NCI-H1417 treated with DMSO at 0.1 percent for 48 hours (cell line): ENCODE measurements around the gene IFNA16.
"Not testable (repeated sequence)": the region's sequence is repeated elsewhere in the genome, so short reads cannot be mapped to it uniquely, and the experiment has no call there.

Experiments used
- DNase-seq: peaks from one replicate; lab custom pipeline; 2025; lab: John Stamatoyannopoulos, UW

IFNA16 gene

GRCh38 chr9:21217211-21217610 is at the start of gene IFNA16:
TSS of gene IFNA16 (minus strand) at chr9:21217311. CDS start at chr9:21217305, 6 bp downstream.
- not testable (repeated sequence) for DNase-seq

- no peak for DNase-seq
These were observed 48.5 kb upstream of the IFNA16 start for GRCh38 chr9:21265421-21266189.

- DNase-seq = no peak
These were observed 38.6 kb upstream of the IFNA16 start for GRCh38 chr9:21255538-21256212.

GRCh38 chr9:21252721-21253547 is 35.8 kb upstream of the IFNA16 start:
- DNase-seq = no peak

GRCh38 chr9:21251638-21252037 is 34.5 kb upstream of the IFNA16 start:
- no peak for DNase-seq

- DNase-seq = no peak
These were observed 34.1 kb upstream of the IFNA16 start for GRCh38 chr9:21251190-21251589.

GRCh38 chr9:21244836-21245235 is 27.7 kb upstream of the IFNA16 start:
- no peak for DNase-seq

GRCh38 chr9:21239911-21240310 is 22.8 kb upstream of the IFNA16 start, which contains the start of gene IFNA14:
TSS of gene IFNA14 (minus strand) at chr9:21240005. CDS start at chr9:21239935, 70 bp downstream.
- no peak for DNase-seq

GRCh38 chr9:21236360-21236714 is 19.2 kb upstream of the IFNA16 start:
- DNase-seq = not testable (repeated sequence)

GRCh38 chr9:21235468-21236359 is 18.6 kb upstream of the IFNA16 start:
- not testable (repeated sequence) for DNase-seq

- DNase-seq = no peak
These were observed 17.1 kb upstream of the IFNA16 start for GRCh38 chr9:21234153-21234687.

- no peak for DNase-seq
These were observed 16.1 kb upstream of the IFNA16 start for GRCh38 chr9:21233258-21233657.

- DNase-seq = no peak
These were observed 11.0 kb upstream of the IFNA16 start, which contains the start of gene IFNA17 for GRCh38 chr9:21228122-21228521. TSS of gene IFNA17 (minus strand) at chr9:21228222. CDS start at chr9:21228173, 49 bp downstream.

- not testable (repeated sequence) for DNase-seq
These were observed 3.4 kb downstream of the IFNA16 start for GRCh38 chr9:21213411-21214326.

GRCh38 chr9:21212160-21212559 is 5.0 kb downstream of the IFNA16 start:
- not testable (repeated sequence) for DNase-seq

- not testable (repeated sequence) for DNase-seq
These were observed 6.3 kb downstream of the IFNA16 start for GRCh38 chr9:21210782-21211181.

GRCh38 chr9:21210311-21210710 is 6.8 kb downstream of the IFNA16 start:
- DNase-seq = no peak

GRCh38 chr9:21207043-21207442 is 10.1 kb downstream of the IFNA16 start, which contains the start of gene IFNA10:
TSS of gene IFNA10 (minus strand) at chr9:21207143. CDS start at chr9:21207097, 46 bp downstream.
- DNase-seq = not testable (repeated sequence)

- no peak for DNase-seq
These were observed 11.9 kb downstream of the IFNA16 start for GRCh38 chr9:21205204-21205603.

GRCh38 chr9:21202105-21202504 is 15.0 kb downstream of the IFNA16 start, which contains the start of gene IFNA7:
TSS of gene IFNA7 (minus strand) at chr9:21202205. CDS start at chr9:21202165, 40 bp downstream.
- not testable (repeated sequence) for DNase-seq
